HCT116 (cell line): ENCODE data around the gene TBP.

Source experiments
- ATF3 ChIP-seq: IDR thresholded peaks from 2 replicates; pipeline ENCODE4 v1.6.1; 2012
- CEBPB ChIP-seq: IDR thresholded peaks from 2 replicates; pipeline ENCODE4 v1.6.1; 2012; ENCODE audit warnings: low read depth
- EZH2 ChIP-seq: fragments of 200-600 bp; sonication (generic); IDR thresholded peaks from 2 replicates; pipeline ENCODE4 v1.6.1; 2017; ENCODE audit warnings: antibody characterized with exemption, mixed run types
- EZH2phosphoT487 ChIP-seq: fragments of 200-600 bp; IDR thresholded peaks from 2 replicates; pipeline ENCODE4 v1.6.1; 2018; ENCODE audit warnings: antibody characterized with exemption, borderline replicate concordance
- FOSL1 ChIP-seq: IDR thresholded peaks from 2 replicates; pipeline ENCODE4 v1.6.1; 2012; ENCODE audit warnings: low read depth
- JUND ChIP-seq: IDR thresholded peaks from 2 replicates; pipeline ENCODE4 v1.6.1; 2012
- POLR2A ChIP-seq: IDR thresholded peaks from 2 replicates; pipeline ENCODE4 v1.7.0; 2011; ENCODE audit warnings: borderline replicate concordance; ENCODE audit not compliant: insufficient read depth, insufficient read length; ENCODE audit errors: extremely low read depth
- POLR2AphosphoS5 ChIP-seq: IDR thresholded peaks from 2 replicates; pipeline ENCODE4 v1.6.1; 2011; ENCODE audit warnings: mild to moderate bottlenecking, low read depth, low read length, moderate library complexity
- SRF ChIP-seq: IDR thresholded peaks from 2 replicates; pipeline ENCODE4 v1.6.1; 2012; ENCODE audit warnings: low read depth
- ZBTB33 ChIP-seq: IDR thresholded peaks from 2 replicates; pipeline ENCODE4 v1.6.1; 2011; ENCODE audit warnings: mild to moderate bottlenecking, low read length, moderate library complexity; ENCODE audit not compliant: insufficient replicate concordance; ENCODE audit errors: extremely low read depth
- TF ChIP-seq, protein P1 (sequence below), 3 experiments: fragments of 200-600 bp in 1 of 3; sonication (generic) in 1 of 3; IDR thresholded peaks in 2 of 3; conservative IDR thresholded peaks in 1 of 3; 2 replicates each; pipeline ENCODE4 v1.5.1; 2012 to 2017; ENCODE audit warnings: low read depth in 2 of 3, low read length in 2 of 3, antibody characterized with exemption in 1 of 3, borderline replicate concordance in 1 of 3, control low read depth in 1 of 3, mild to moderate bottlenecking in 1 of 3, mixed read lengths in 1 of 3, mixed run types in 1 of 3, moderate library complexity in 1 of 3; ENCODE audit not compliant: insufficient read depth in 1 of 3
- TF ChIP-seq, protein P2 (sequence below): IDR thresholded peaks from 2 replicates; pipeline ENCODE4 v1.6.1; 2012

DNA sequence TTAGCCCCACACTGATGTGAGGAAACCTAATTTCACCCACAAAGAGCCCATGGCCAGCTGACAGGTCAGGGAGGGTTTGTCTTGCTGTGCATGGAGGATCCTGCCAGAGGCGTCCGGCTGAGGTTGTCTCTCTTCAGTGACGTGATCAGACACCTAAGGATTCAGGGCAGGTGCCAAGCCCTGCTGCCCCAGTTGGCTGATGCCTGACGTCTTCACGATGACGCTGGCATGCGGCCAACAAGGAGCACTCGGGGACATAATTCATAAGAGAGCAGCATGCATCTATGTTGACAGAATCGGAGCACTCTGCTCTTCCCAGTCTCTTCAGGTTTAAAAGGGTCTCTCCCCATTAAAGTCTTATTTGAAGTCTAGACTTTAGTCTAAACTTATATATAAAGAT lies 48.9 kb upstream of the TBP start:
- TF ChIP-seq SRF (no peak), EZH2 (no peak), ZBTB33 (no peak), POLR2A (no peak), EZH2phosphoT487 (no peak), CEBPB (no peak), POLR2AphosphoS5 (no peak), ATF3 (no peak), FOSL1 (no peak), JUND (no peak)
- TF ChIP-seq, protein P1, sequence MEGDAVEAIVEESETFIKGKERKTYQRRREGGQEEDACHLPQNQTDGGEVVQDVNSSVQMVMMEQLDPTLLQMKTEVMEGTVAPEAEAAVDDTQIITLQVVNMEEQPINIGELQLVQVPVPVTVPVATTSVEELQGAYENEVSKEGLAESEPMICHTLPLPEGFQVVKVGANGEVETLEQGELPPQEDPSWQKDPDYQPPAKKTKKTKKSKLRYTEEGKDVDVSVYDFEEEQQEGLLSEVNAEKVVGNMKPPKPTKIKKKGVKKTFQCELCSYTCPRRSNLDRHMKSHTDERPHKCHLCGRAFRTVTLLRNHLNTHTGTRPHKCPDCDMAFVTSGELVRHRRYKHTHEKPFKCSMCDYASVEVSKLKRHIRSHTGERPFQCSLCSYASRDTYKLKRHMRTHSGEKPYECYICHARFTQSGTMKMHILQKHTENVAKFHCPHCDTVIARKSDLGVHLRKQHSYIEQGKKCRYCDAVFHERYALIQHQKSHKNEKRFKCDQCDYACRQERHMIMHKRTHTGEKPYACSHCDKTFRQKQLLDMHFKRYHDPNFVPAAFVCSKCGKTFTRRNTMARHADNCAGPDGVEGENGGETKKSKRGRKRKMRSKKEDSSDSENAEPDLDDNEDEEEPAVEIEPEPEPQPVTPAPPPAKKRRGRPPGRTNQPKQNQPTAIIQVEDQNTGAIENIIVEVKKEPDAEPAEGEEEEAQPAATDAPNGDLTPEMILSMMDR (IDR thresholded peaks at IDR 0.05 in 2 of 3, conservative IDR thresholded peaks at IDR 0.05 in 1 of 3; ENCODE audit: borderline replicate concordance in 1 of 3, insufficient read depth in 1 of 3, low read depth in 2 of 3, low read length in 2 of 3): no peak
- TF ChIP-seq, protein P2, sequence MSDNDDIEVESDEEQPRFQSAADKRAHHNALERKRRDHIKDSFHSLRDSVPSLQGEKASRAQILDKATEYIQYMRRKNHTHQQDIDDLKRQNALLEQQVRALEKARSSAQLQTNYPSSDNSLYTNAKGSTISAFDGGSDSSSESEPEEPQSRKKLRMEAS: no peak
